K562 (cell line): Measurements from ENCODE around the gene NUP205. TPM values are rescaled to one million over a fixed set of nuclear protein-coding genes. Genes with fewer than 3 reads are reported as not detected.

Experiments
- CBX1 ChIP-seq: sonication (generic); IDR thresholded peaks from 2 replicates; pipeline ENCODE4 v1.6.1; 2016; ENCODE audit warnings: antibody characterized with exemption, low read depth, mild to moderate bottlenecking
- CCAR2 ChIP-seq: fragments of 200-400 bp; formaldehyde crosslinking; IDR thresholded peaks from 2 replicates; pipeline ENCODE4 v1.6.1; 2017; ENCODE audit warnings: mild to moderate bottlenecking, low read depth, low read length
- DLX4 ChIP-seq: fragments of 250-450 bp; sonication (Bioruptor Pico); IDR thresholded peaks from 2 replicates; pipeline ENCODE4 v1.6.1; 2021; ENCODE audit warnings: mild to moderate bottlenecking
- HMG20A ChIP-seq: fragments of 450-650 bp; formaldehyde crosslinking; conservative IDR thresholded peaks from 2 replicates; pipeline ENCODE4 v1.4.0; 2020; ENCODE audit warnings: mild to moderate bottlenecking, mixed read lengths
- HNRNPL ChIP-seq: fragments of 200-400 bp; formaldehyde crosslinking; IDR thresholded peaks from 2 replicates; pipeline ENCODE4 v1.6.1; 2017; ENCODE audit warnings: low read depth, mild to moderate bottlenecking, low read length
- NEUROD1 ChIP-seq: fragments of 150-350 bp; IDR thresholded peaks from 2 replicates; pipeline ENCODE4 v1.6.1; 2014; ENCODE audit warnings: borderline replicate concordance, low read length, low read depth; ENCODE audit not compliant: partially characterized antibody
- NUFIP1 ChIP-seq: fragments of 450-650 bp; IDR thresholded peaks from 2 replicates; pipeline ENCODE4 v1.6.1; 2018; ENCODE audit not compliant: partially characterized antibody
- SPI1 ChIP-seq: IDR thresholded peaks from 2 replicates; pipeline ENCODE4 v1.6.1; 2011; ENCODE audit warnings: low read depth, low read length, control low read depth, borderline replicate concordance
- TFAP4 ChIP-seq: sonication (generic); formaldehyde crosslinking; IDR thresholded peaks from 2 replicates; pipeline ENCODE4 v1.8.0; 2022; ENCODE audit warnings: missing genetic modification reagents, mild to moderate bottlenecking, moderate library complexity, borderline replicate concordance
- ZFPM2 ChIP-seq: fragments of 250-450 bp; sonication (Bioruptor Pico); IDR thresholded peaks from 2 replicates; pipeline ENCODE4 v1.5.1; 2022; ENCODE audit warnings: mild to moderate bottlenecking
- ZNF184 ChIP-seq: sonication (generic); formaldehyde crosslinking; IDR thresholded peaks from 2 replicates; pipeline ENCODE4 v1.5.0; 2020; ENCODE audit warnings: missing genetic modification reagents
- ZNF407 ChIP-seq: fragments of 450-650 bp; IDR thresholded peaks from 2 replicates; pipeline ENCODE4 v1.6.1; 2016; ENCODE audit warnings: low read depth
- ZNF512 ChIP-seq: IDR thresholded peaks from 2 replicates; pipeline ENCODE4 v1.6.1; 2016; ENCODE audit warnings: missing genetic modification characterization, missing compliant biosample characterization
- ZNF668 ChIP-seq: fragments of 250-450 bp; sonication (Bioruptor Pico); IDR thresholded peaks from 2 replicates; pipeline ENCODE4 v1.8.0; 2022; ENCODE audit warnings: mild to moderate bottlenecking, inconsistent platforms
- ZNF785 ChIP-seq: fragments of 250-450 bp; sonication (Bioruptor Pico); IDR thresholded peaks from 2 replicates; pipeline ENCODE4 v1.4.0; 2020; ENCODE audit warnings: mild to moderate bottlenecking
- polyA plus RNA-seq, 8 experiments: library from polyadenylated mRNA; depleted of rRNA in 4 of 8; stranded (reverse) in 5 of 8; unstranded in 3 of 8; fragments of >200 nt; fragmentation: Nextera tagmentation in 2 of 8; fragmentation: Illumina TruSeq in 1 of 8; extraction: Ambion mirVana in 2 of 8; extraction: Trizol in 1 of 8; gene quantifications; 2 replicates each; pipeline versions ENCODE4 v1.2.1 to v1.2.3, GENCODE V29; 2011 to 2014; ENCODE audit warnings: inconsistent platforms in 1 of 8, missing spikeins in 1 of 8
- total RNA-seq, 7 experiments: library from RNA; depleted of rRNA in 6 of 7; stranded (reverse); fragments of >200 nt in 6 of 7; fragmentation: Illumina TruSeq in 2 of 7; extraction: Trizol in 2 of 7; gene quantifications; 2 replicates each; pipeline versions ENCODE4 v1.2.1 to v1.2.3, GENCODE V29; 2011 to 2021; ENCODE audit warnings: low replicate concordance in 1 of 7

NUP205 gene
- total and polyA plus RNA-seq, 9 of the 15 experiments (the other 6 are each of a cell fraction or from before 2014, with no cell fraction given), result 101 to 282 (median 193) TPM

- TF ChIP-seq ZNF512 (no peak), DLX4 (CRISPR knock-in tag) (no peak), ZFPM2 (CRISPR knock-in tag) (no peak), CBX1 (peak; percentile 86), ZNF785 (no peak), NEUROD1 (peak; percentile 88), SPI1 (no peak), HMG20A (no peak), NUFIP1 (peak; percentile 46), CCAR2 (no peak; the same call in 1 of the 2 replicates), ZNF184 (no peak), ZNF407 (no peak), TFAP4 (CRISPR knock-in tag) (peak; percentile 93), ZNF668 (0 out of 2 replicates have a peak, but pooled peaks have one; percentile 16), HNRNPL (no peak)
Observed at GRCh38 chr7:135557455-135558336, at the start of gene NUP205 (continued).
